Tibial nerve (tissue), 4 donors: Measurements from ENCODE around the gene AP5Z1.

ENCODE experiments used
- CTCF ChIP-seq, 5 experiments: fragments of 200-600 bp in 3 of 5; fragments of 450-650 bp in 2 of 5; sonication (generic) in 3 of 5; IDR thresholded peaks; one replicate each; pipeline ENCODE4 v1.5.1; 2016 to 2019; ENCODE audit warnings: antibody characterized with exemption in 5 of 5, mild to moderate bottlenecking in 3 of 5, moderate library complexity in 2 of 5
- EP300 ChIP-seq, 2 donors: sonication (generic); formaldehyde crosslinking; IDR thresholded peaks; one replicate each; pipeline ENCODE4 v1.6.1; 2017; ENCODE audit warnings: antibody characterized with exemption in 2 of 2, mild to moderate bottlenecking in 1 of 2
- POLR2A ChIP-seq, 2 donors: fragments of 450-650 bp; IDR thresholded peaks; one replicate each; pipeline ENCODE4 v1.6.1; 2017; ENCODE audit warnings: antibody characterized with exemption in 2 of 2, mild to moderate bottlenecking in 2 of 2, moderate library complexity in 2 of 2

- TF ChIP-seq CTCF (IDR thresholded peaks at IDR 0.05) (no peak), EP300 (IDR thresholded peaks at IDR 0.05) (no peak), POLR2A (IDR thresholded peaks at IDR 0.05) (no peak)
Measured at GRCh38 chr7:4771737-4772136, 3.7 kb upstream of the AP5Z1 start.
